Activated T-helper 17 cell treated with anti-CD3 and anti-CD28 coated beads, Interleukin-2, amount 50 U/mL, for 72 hours (primary cell): Measurements from ENCODE around the gene PIH1D1. TPM values are rescaled to one million over a fixed set of nuclear protein-coding genes. Genes with fewer than 3 reads are reported as not detected.
"Not testable (repeated sequence)": the region's sequence is repeated elsewhere in the genome, so short reads cannot be mapped to it uniquely, and the experiment has no call there.

Source experiments
- ATAC-seq: fragments of 150-1000 bp; cut with Tn5 transposase; replicated peaks from 2 replicates; pipeline ENCODE4 v1.10.0; 2021; ENCODE audit warnings: mild to moderate bottlenecking, moderate library complexity
- H3K27ac Mint-ChIP-seq: one replicate; pipeline ENCODE4 v1.8.0; 2022; ENCODE audit warnings: mixed read lengths
- H3K27me3 Mint-ChIP-seq: one replicate; pipeline ENCODE4 v1.8.0; 2022; ENCODE audit warnings: mixed read lengths
- H3K36me3 Mint-ChIP-seq: one replicate; pipeline ENCODE4 v1.8.0; 2022; ENCODE audit warnings: low read depth, mild to moderate bottlenecking, mixed read lengths
- H3K4me1 Mint-ChIP-seq: one replicate; pipeline ENCODE4 v1.8.0; 2022; ENCODE audit warnings: mixed read lengths
- H3K4me3 Mint-ChIP-seq: one replicate; pipeline ENCODE4 v1.8.0; 2022; ENCODE audit warnings: mild to moderate bottlenecking, mixed read lengths
- H3K9me3 Mint-ChIP-seq: one replicate; pipeline ENCODE4 v1.8.0; 2022; ENCODE audit warnings: mixed read lengths
- total RNA-seq, 2 donors: library from RNA; stranded (reverse); gene quantifications; one replicate each; pipeline ENCODE4 v1.2.3, GENCODE V29; 2022

PIH1D1 gene
- total RNA-seq, 2 donors from 2014 or later: 183 to 194 TPM

DNA sequence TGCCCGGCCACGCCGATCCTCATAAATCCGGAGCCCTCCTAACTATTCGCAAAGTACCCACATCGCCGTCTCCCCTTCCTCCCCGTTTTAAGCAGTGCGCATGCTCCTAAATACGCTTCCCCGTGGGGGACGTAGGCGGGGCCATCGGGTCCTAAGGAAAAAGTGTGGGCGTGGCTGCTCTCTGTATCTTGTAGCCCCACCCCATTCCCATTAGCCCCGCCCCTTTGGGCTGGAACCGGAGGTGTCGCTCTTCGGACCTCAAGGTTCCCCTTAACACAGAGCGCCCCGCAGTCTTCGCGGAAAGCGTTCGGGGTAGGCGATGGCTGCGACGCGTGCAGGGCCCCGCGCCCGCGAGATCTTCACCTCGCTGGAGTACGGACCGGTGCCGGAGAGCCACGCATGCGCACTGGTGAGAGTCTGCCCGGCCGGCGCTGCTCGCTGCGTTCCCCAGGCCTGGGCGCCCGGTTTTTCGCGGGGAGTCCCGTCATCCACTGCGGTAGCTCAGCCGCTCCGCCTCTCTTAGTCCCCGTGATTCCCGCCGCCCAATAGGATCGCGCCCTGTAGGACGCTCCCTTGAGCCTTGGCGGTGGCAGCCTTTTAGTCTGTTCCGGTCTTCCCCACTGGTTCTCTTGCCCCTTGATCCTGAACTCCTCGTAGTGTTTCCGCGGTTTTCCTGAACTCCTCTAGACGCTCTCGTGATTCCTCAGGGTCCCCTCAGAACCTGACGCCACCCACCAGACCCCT is 1.6 kb upstream of the PIH1D1 start, which contains the start of gene ALDH16A1:
Gene ALDH16A1 (plus strand): TSS at position 213 of the 744 bp plus-strand sequence. CDS start 107 bp downstream, at position 320.
- peak within 1 kb of the TSS; percentile 99 for H3K4me3 Mint-ChIP-seq
- no peaks in the 10 kb centered on the region for H3K27me3 Mint-ChIP-seq
- H3K27ac Mint-ChIP-seq: peak within 1 kb of the TSS; percentile 99
- no peaks in the 10 kb centered on the region for H3K9me3 Mint-ChIP-seq
- ATAC-seq: peak; percentile 93
- peaks cover 54% of the 10 kb centered on the region for H3K36me3 Mint-ChIP-seq
- H3K4me1 Mint-ChIP-seq: peaks cover 15% of the 10 kb centered on the region

DNA sequence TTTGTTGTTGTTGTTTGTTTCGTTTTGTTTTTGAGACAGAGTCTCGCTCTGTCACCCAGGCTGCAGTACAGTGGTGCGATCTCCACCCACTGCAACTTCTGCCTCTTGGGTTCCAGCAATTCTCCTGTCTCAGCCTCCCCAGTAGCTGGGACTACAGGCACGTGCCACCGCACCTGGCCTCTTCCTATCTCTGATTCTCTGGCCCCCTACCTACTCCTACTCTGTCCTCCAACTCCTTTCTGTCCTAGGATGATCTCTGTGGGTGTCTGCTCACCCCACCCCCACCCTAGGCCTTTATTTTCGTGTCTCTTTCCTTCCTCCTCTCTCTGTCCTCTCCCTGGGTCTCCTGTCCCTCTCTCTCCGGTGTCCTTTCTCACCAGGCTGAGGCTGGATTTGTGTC is 1.2 kb downstream of the PIH1D1 start:
- Mint-ChIP-seq H3K4me3 (peak overlapping the region; percentile 99), H3K9me3 (no peaks in the 10 kb centered on the region), H3K4me1 (peaks cover 15% of the 10 kb centered on the region), H3K36me3 (peaks cover 79% of the 10 kb centered on the region), H3K27me3 (no peaks in the 10 kb centered on the region), H3K27ac (peak overlapping the region; percentile 98)
- no peak for ATAC-seq

- ATAC-seq: no peak
- H3K4me1 Mint-ChIP-seq: peaks cover 20% of the 10 kb centered on the region
- no peaks in the 10 kb centered on the region for H3K27me3 Mint-ChIP-seq
- H3K27ac Mint-ChIP-seq: no peak overlapping the region
- H3K9me3 Mint-ChIP-seq: no peaks in the 10 kb centered on the region
- no peak overlapping the region for H3K4me3 Mint-ChIP-seq
- peaks cover 71% of the 10 kb centered on the region for H3K36me3 Mint-ChIP-seq
Observed at GRCh38 chr19:49448432-49448786, 3.2 kb downstream of the PIH1D1 start.

- peaks cover 65% of the 10 kb centered on the region for H3K36me3 Mint-ChIP-seq
- ATAC-seq: no peak
- no peaks in the 10 kb centered on the region for H3K9me3 Mint-ChIP-seq
- H3K27me3 Mint-ChIP-seq: no peaks in the 10 kb centered on the region
- H3K27ac Mint-ChIP-seq: no peak overlapping the region
- peaks cover 20% of the 10 kb centered on the region for H3K4me1 Mint-ChIP-seq
- H3K4me3 Mint-ChIP-seq: no peak overlapping the region
Observed at GRCh38 chr19:49447485-49448431, 3.9 kb downstream of the PIH1D1 start.

GRCh38 chr19:49445997-49446396 is 5.6 kb downstream of the PIH1D1 start:
- H3K36me3 Mint-ChIP-seq: peaks cover 53% of the 10 kb centered on the region
- H3K4me1 Mint-ChIP-seq: peaks cover 33% of the 10 kb centered on the region
- H3K27ac Mint-ChIP-seq: no peak overlapping the region

GRCh38 chr19:49444100-49444700 is 7.4 kb downstream of the PIH1D1 start:
- peaks cover 31% of the 10 kb centered on the region for H3K27me3 Mint-ChIP-seq
- peaks cover 35% of the 10 kb centered on the region for H3K36me3 Mint-ChIP-seq
- H3K4me3 Mint-ChIP-seq: peak overlapping the region; percentile 76
- peaks cover 27% of the 10 kb centered on the region for H3K4me1 Mint-ChIP-seq
- peak overlapping the region; percentile 63 for H3K27ac Mint-ChIP-seq
- ATAC-seq, H3K9me3 Mint-ChIP-seq: not testable (repeated sequence)

More at GRCh38 chr19:49445997-49446396, 5.6 kb downstream of the PIH1D1 start:
- Mint-ChIP-seq H3K27me3 (peaks cover 14% of the 10 kb centered on the region), H3K4me3 (no peak overlapping the region), H3K9me3 (no peaks in the 10 kb centered on the region)
- no peak for ATAC-seq

DNA sequence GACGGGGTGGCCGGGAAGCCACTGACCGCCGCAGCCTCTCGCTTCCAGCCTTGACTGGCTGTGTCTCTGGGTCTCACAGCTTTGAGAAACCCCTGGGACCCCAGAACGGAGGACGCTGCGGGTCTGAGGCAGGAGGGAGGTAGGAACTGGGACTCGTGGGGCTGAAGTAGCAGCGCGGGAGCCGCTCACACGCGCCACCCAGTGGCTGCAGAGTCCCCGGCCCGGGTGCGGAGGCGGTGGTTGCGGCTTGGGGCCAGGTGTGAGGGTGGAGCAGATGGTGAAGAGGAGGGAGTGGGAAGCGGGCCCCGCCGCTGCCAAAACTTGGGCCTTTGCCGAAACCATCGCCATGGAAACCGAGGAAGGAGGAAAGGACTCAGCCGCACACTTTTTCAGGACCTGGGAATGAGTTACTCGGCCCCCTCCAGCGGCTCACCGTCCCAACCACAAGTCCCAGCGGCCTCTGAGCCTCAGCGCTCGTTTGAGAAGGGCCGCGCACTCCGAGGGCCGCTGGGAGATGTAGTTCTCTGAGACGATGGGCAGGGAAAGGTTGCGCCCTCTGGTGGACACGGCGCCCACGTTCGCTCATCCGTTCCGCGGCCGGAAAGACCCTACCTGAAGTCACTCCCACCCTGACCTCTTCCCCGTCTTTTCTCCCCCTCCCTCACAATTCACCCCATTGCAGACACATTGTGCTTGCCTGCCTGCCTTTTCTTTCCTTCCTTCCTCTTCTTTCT is 8.1 kb downstream of the PIH1D1 start:
- H3K27me3 Mint-ChIP-seq: peaks cover 37% of the 10 kb centered on the region
- H3K9me3 Mint-ChIP-seq: no peaks in the 10 kb centered on the region
- peak overlapping the region; percentile 63 for H3K27ac Mint-ChIP-seq
- peaks cover 25% of the 10 kb centered on the region for H3K4me1 Mint-ChIP-seq
- H3K4me3 Mint-ChIP-seq: peak overlapping the region; percentile 76
- peaks cover 28% of the 10 kb centered on the region for H3K36me3 Mint-ChIP-seq
- peak; percentile 93 for ATAC-seq

DNA sequence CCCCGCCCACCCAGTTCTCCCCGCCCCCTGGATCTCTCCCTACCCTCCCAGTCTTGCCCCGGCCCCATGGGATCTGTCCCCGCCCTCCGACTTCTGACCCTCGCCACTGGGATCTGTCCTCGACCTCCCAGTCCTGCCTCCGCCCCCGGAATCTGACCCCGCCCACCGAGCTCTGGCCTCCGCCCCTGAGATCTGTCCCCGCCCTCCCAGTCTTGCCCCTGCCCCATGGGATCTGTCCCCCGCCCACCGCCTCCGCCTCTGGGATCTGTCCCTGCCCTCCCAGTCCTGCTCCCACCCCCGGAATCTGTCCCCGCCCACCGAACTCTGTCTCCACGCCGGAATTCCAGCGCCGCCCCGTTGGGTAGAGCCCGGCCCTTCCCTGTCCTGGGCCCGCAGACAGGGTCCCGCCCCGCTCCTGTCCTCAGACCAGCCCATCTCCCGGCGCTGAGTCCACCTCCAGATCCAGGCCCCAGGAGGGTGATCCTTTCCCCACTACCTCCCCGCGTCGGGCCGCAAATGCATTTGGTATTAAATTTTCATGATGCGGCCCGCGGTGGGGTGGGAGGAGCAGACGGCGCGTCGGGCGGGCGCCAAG is 8.7 kb downstream of the PIH1D1 start:
- ATAC-seq: peak; percentile 34
- H3K27me3 Mint-ChIP-seq: peaks cover 44% of the 10 kb centered on the region
- H3K9me3 Mint-ChIP-seq: no peaks in the 10 kb centered on the region
- peak overlapping the region; percentile 76 for H3K4me3 Mint-ChIP-seq
- H3K27ac Mint-ChIP-seq: no peak overlapping the region
- H3K36me3 Mint-ChIP-seq: peaks cover 22% of the 10 kb centered on the region
- peaks cover 21% of the 10 kb centered on the region for H3K4me1 Mint-ChIP-seq

- no peak for ATAC-seq
- peaks cover 21% of the 10 kb centered on the region for H3K4me1 Mint-ChIP-seq
- peak overlapping the region; percentile 76 for H3K4me3 Mint-ChIP-seq
- H3K9me3 Mint-ChIP-seq: no peaks in the 10 kb centered on the region
- H3K27ac Mint-ChIP-seq: no peak overlapping the region
- H3K36me3 Mint-ChIP-seq: peaks cover 17% of the 10 kb centered on the region
- H3K27me3 Mint-ChIP-seq: peaks cover 49% of the 10 kb centered on the region
Observed at GRCh38 chr19:49442354-49442753, 9.3 kb downstream of the PIH1D1 start.

DNA sequence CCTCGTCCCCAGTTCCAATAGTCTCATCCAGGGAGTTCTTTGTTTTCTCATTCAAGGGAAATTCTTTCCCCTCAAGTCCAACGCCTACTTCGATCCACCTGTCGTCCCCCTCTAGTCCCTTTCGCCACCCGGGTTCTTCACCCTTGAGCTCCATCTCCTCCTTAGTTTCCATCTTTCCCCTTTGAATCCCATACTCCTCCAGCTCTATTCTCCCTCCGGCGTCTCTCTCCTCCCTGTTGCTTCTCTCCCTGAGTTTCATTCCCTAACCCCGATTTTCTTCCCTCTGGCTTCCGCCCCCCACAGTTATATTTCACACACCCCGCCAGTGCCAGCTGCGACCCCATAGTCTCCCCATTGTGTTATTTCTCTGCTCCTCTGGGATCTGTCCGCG is 9.7 kb downstream of the PIH1D1 start:
- Mint-ChIP-seq H3K4me3 (peak overlapping the region; percentile 76), H3K36me3 (peaks cover 13% of the 10 kb centered on the region), H3K27me3 (peaks cover 53% of the 10 kb centered on the region), H3K9me3 (no peaks in the 10 kb centered on the region), H3K27ac (no peak overlapping the region), H3K4me1 (peaks cover 21% of the 10 kb centered on the region)
- no peak for ATAC-seq

DNA sequence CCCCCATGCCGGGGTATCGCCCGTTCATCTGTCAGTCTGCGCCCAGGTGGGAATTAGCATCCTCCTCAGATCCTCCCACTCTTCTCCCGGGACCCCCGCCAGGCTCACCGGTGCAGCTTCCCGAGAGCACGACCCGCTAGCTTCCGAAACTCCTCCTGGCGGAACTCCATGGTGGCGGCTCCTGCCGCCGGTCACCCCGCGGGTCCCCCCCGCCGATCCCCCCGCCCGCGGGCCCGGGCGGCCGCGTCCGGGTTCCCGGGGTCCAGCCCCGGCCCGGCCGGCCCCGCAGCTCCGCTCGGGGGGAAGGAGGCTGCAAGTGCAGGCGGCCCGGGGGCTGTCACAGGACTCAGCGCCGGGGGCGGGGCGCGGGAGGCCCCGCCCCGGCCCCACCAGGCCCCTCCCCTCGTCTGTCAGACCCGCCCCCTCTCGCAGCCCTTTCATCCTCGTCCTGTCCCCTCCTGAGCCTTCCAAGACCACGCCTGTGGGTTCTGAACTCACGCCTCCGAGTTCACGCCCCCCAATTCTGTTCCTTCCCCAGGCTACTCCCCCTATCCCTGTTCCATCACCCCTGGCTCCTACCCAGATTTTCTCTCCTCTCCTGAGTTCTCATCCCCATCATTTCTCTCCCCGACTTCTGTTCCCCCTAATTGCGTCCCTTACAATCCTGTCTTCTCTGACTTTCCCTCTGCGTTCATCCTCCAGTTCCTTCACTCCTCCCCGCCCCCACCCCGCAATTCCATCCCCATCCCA is 10.2 kb downstream of the PIH1D1 start, which contains the start of gene SLC17A7:
Gene SLC17A7 (minus strand): TSS at position 318 of the 750 bp plus-strand sequence. CDS start 148 bp downstream, at position 170.
- Mint-ChIP-seq H3K27me3 (peaks cover 56% of the 10 kb centered on the region), H3K9me3 (no peaks in the 10 kb centered on the region), H3K4me3 (peak within 1 kb of the TSS; percentile 76), H3K4me1 (peaks cover 21% of the 10 kb centered on the region), H3K27ac (no peak within 1 kb of the TSS), H3K36me3 (peaks cover 8% of the 10 kb centered on the region)
- ATAC-seq: no peak

- Mint-ChIP-seq H3K9me3 (no peaks in the 10 kb centered on the region), H3K4me1 (peaks cover 21% of the 10 kb centered on the region), H3K27me3 (peaks cover 61% of the 10 kb centered on the region), H3K27ac (no peak overlapping the region), H3K4me3 (peak overlapping the region; percentile 35), H3K36me3 (peaks cover 6% of the 10 kb centered on the region)
- ATAC-seq: no peak
Observed at GRCh38 chr19:49440439-49441209, 11.0 kb downstream of the PIH1D1 start.
